HepG2 (cell line): ENCODE results near the gene ALOXE3. TPM values are rescaled to one million over a fixed set of nuclear protein-coding genes. Genes with fewer than 3 reads are reported as not detected.
A peak's percentile ranks its signal among the peaks of the same experiment; 100 is the strongest.

Source experiments
- ATAC-seq: fragments of 200-7000 bp; cut with Tn5 transposase; 3 replicates; pipeline ENCODE4 v1.9.1; 2020; ENCODE audit warnings: mild to moderate bottlenecking, moderate library complexity
- BruUV-seq: library from RNA; stranded (reverse); fragments of 400-500 nt; replicated peaks from 2 replicates; lab custom pipeline; 2021; lab: Mats Ljungman, UMichigan
- CTCF ChIA-PET: fragments of 300-600 bp; formaldehyde crosslinking; extraction: SDS; loops from one replicate; lab custom pipeline; 2021; ENCODE audit warnings: low total read pairs, inconsistent platforms, low intra/inter-chr PET ratio; lab: Yijun Ruan, JAX
- POLR2A ChIA-PET: fragments of 350-600 bp; sonication (Branson Sonifier 250); formaldehyde crosslinking; loops from one replicate; lab custom pipeline; 2020; ENCODE audit warnings: antibody characterized with exemption, inconsistent platforms; lab: Yijun Ruan, JAX
- DNase-seq: peaks from one replicate; pipeline ENCODE4 v3.0.0-alpha.2; 2015; ENCODE audit warnings: low spot score
- FAIRE-seq: peaks from 3 replicates; lab custom pipeline; 2011; peaks lifted over from hg19 to GRCh38; lab: Jason Lieb, UNC
- H2AFZ ChIP-seq: one replicate; pipeline ENCODE4 v1.6.1; 2011; ENCODE audit warnings: low read length, inconsistent platforms
- H3K27ac ChIP-seq: fragments of 300-600 bp; 3 replicates; pipeline ENCODE4 v1.8.0; 2011; ENCODE audit warnings: mixed run types, mild to moderate bottlenecking, mixed read lengths, low read length, inconsistent platforms; ENCODE audit not compliant: insufficient read depth; ENCODE audit errors: extremely low read length
- H3K27me3 ChIP-seq, 2 experiments: fragments of 200-600 bp in 1 of 2; 2 replicates in 1 of 2; 3 replicates in 1 of 2; pipeline versions ENCODE4 v1.6.0 to v1.8.0; 2011; ENCODE audit warnings: low read length in 2 of 2, mild to moderate bottlenecking in 2 of 2, moderate library complexity in 2 of 2, inconsistent platforms in 1 of 2; ENCODE audit not compliant: insufficient read depth in 2 of 2, control insufficient read depth in 1 of 2
- H3K36me3 ChIP-seq, 2 experiments: fragments of 200-600 bp in 1 of 2; replicated peaks in 1 of 2; 2 replicates in 1 of 2; 3 replicates in 1 of 2; pipeline versions ENCODE4 v1.5.1 to v1.8.0; 2011; ENCODE audit warnings: low read length in 2 of 2, inconsistent platforms in 1 of 2; ENCODE audit not compliant: insufficient read depth in 2 of 2, control insufficient read depth in 1 of 2
- H3K4me1 ChIP-seq: 2 replicates; pipeline ENCODE4 v1.5.1; 2012; ENCODE audit warnings: low read length, inconsistent platforms; ENCODE audit not compliant: insufficient read depth
- H3K4me2 ChIP-seq: 2 replicates; pipeline ENCODE4 v1.6.0; 2011; ENCODE audit warnings: low read depth, low read length, inconsistent platforms
- H3K4me3 ChIP-seq, 3 experiments: fragments of 200-600 bp in 1 of 3; sonication (generic), shearing (Covaris generic) in 1 of 3; replicated peaks in 1 of 3; 2 replicates each; pipeline ENCODE4 v1.5.1; 2011 to 2016; ENCODE audit warnings: low read length in 3 of 3, inconsistent platforms in 2 of 3, low read depth in 2 of 3, mild to moderate bottlenecking in 2 of 3, control low read depth in 1 of 3, mixed read lengths in 1 of 3; ENCODE audit not compliant: insufficient read depth in 1 of 3
- H3K79me2 ChIP-seq: one replicate; pipeline ENCODE4 v1.6.1; 2011; ENCODE audit warnings: low read length, inconsistent platforms; ENCODE audit not compliant: insufficient read depth
- H3K9ac ChIP-seq: 2 replicates; pipeline ENCODE4 v1.6.0; 2011; ENCODE audit warnings: mild to moderate bottlenecking, low read depth, low read length, inconsistent platforms; ENCODE audit not compliant: insufficient read depth
- H3K9me3 ChIP-seq: 2 replicates; pipeline ENCODE4 v1.5.1; 2012; ENCODE audit warnings: mild to moderate bottlenecking, low read length
- H4K20me1 ChIP-seq: 2 replicates; pipeline ENCODE4 v1.6.0; 2011; ENCODE audit warnings: inconsistent platforms, mild to moderate bottlenecking, low read length, moderate library complexity; ENCODE audit not compliant: insufficient read depth
- ESRRA ChIP-seq: sonication (generic); formaldehyde crosslinking; IDR thresholded peaks from 2 replicates; pipeline ENCODE4 v1.5.1; 2020; ENCODE audit warnings: mild to moderate bottlenecking, low read depth, missing genetic modification reagents
- MIER3 ChIP-seq: IDR thresholded peaks from 2 replicates; pipeline ENCODE4 v1.6.1; 2016; ENCODE audit warnings: missing compliant biosample characterization, borderline replicate concordance
- NCOR1 ChIP-seq: fragments of 200-600 bp; sonication (generic); IDR thresholded peaks from 2 replicates; pipeline ENCODE4 v1.7.0; 2017; ENCODE audit warnings: antibody characterized with exemption, low read length, borderline replicate concordance
- SOX13 ChIP-seq, 3 experiments: fragments of 450-650 bp in 1 of 3; sonication (generic) in 1 of 3; formaldehyde crosslinking in 1 of 3; IDR thresholded peaks in 2 of 3; conservative IDR thresholded peaks in 1 of 3; 2 replicates each; pipeline versions ENCODE4 v1.5.0 to v1.6.1; 2016 to 2020; ENCODE audit warnings: antibody characterized with exemption in 1 of 3, mild to moderate bottlenecking in 1 of 3, missing compliant biosample characterization in 1 of 3, missing genetic modification reagents in 1 of 3, moderate library complexity in 1 of 3
- TBX2 ChIP-seq: sonication (generic); formaldehyde crosslinking; IDR thresholded peaks from 2 replicates; pipeline ENCODE4 v1.5.0; 2020; ENCODE audit warnings: missing genetic modification reagents, mild to moderate bottlenecking, borderline replicate concordance
- ZBTB42 ChIP-seq: sonication (generic); formaldehyde crosslinking; IDR thresholded peaks from 2 replicates; pipeline ENCODE4 v1.5.0; 2020; ENCODE audit warnings: mild to moderate bottlenecking, missing genetic modification reagents
- ZBTB7B ChIP-seq: sonication (generic); formaldehyde crosslinking; IDR thresholded peaks from 2 replicates; pipeline ENCODE4 v1.4.0; 2020; ENCODE audit warnings: missing genetic modification reagents
- ZNF124 ChIP-seq: sonication (generic); formaldehyde crosslinking; IDR thresholded peaks from 2 replicates; pipeline ENCODE4 v1.4.0; 2020; ENCODE audit warnings: missing genetic modification reagents
- ZNF777 ChIP-seq: sonication (generic); formaldehyde crosslinking; IDR thresholded peaks from 2 replicates; pipeline ENCODE4 v1.4.0; 2020; ENCODE audit warnings: missing genetic modification reagents
- WGBS: methylation state at CpG from one replicate; pipeline ENCODE4 v1.1.6; 2017; ENCODE audit warnings: low lambda C conversion rate; 5-methylcytosine and 5-hydroxymethylcytosine counted together
- in situ Hi-C: cut with HindIII; loops from 2 replicates; pipeline ENCODE4 v1.10.0; 2017; ENCODE audit warnings: low pct_unique_long_range_greater_than_20kb; ENCODE audit not compliant: extremely low pct_ligation_motif_present
- intact Hi-C: fragments of 100-400 bp; cut with micrococcal nuclease; formaldehyde crosslinking; loops from one replicate; pipeline ENCODE4 v1.10.0; 2022; ENCODE audit not compliant: unreplicated experiment
- polyA plus RNA-seq, 8 experiments: library from polyadenylated mRNA; depleted of rRNA in 3 of 8; stranded (reverse) in 7 of 8; unstranded in 1 of 8; fragments of >200 nt; fragmentation: Illumina TruSeq in 4 of 8; extraction: Trizol in 4 of 8; gene quantifications; 2 replicates each; pipeline versions ENCODE4 v1.2.1 to v1.2.3, GENCODE V29; 2011 to 2016; ENCODE audit warnings: low read depth in 4 of 8, missing spikeins in 1 of 8, mixed read lengths in 1 of 8; ENCODE audit not compliant: insufficient read depth in 1 of 8
- total RNA-seq, 5 experiments: library from RNA; depleted of rRNA; stranded (reverse); fragments of >200 nt; fragmentation: Illumina TruSeq; extraction: Trizol; gene quantifications; 2 replicates each; pipeline ENCODE4 v1.2.3, GENCODE V29; 2016; ENCODE audit warnings: low read depth in 1 of 5
- TF ChIP-seq, protein P1 (sequence below): sonication (generic); formaldehyde crosslinking; IDR thresholded peaks from 2 replicates; pipeline ENCODE4 v1.5.0; 2020; ENCODE audit warnings: missing genetic modification reagents
- TF ChIP-seq, protein P2 (sequence below): sonication (generic); formaldehyde crosslinking; IDR thresholded peaks from 2 replicates; pipeline ENCODE4 v1.4.0; 2020; ENCODE audit warnings: missing genetic modification reagents
- TF ChIP-seq, protein P3 (sequence below): sonication (generic); formaldehyde crosslinking; IDR thresholded peaks from 2 replicates; pipeline ENCODE4 v1.8.0; 2022; ENCODE audit warnings: low read depth, missing genetic modification reagents
- TF ChIP-seq, protein P4 (sequence below): sonication (generic); formaldehyde crosslinking; IDR thresholded peaks from 2 replicates; pipeline ENCODE4 v1.5.0; 2020; ENCODE audit warnings: mild to moderate bottlenecking, missing genetic modification reagents, borderline replicate concordance

ALOXE3 gene
- total and polyA plus RNA-seq, 2 of the 13 experiments (the other 11 are each of a cell fraction or from before 2014, with no cell fraction given) = 0.07 TPM; not detected in 1

DNA sequence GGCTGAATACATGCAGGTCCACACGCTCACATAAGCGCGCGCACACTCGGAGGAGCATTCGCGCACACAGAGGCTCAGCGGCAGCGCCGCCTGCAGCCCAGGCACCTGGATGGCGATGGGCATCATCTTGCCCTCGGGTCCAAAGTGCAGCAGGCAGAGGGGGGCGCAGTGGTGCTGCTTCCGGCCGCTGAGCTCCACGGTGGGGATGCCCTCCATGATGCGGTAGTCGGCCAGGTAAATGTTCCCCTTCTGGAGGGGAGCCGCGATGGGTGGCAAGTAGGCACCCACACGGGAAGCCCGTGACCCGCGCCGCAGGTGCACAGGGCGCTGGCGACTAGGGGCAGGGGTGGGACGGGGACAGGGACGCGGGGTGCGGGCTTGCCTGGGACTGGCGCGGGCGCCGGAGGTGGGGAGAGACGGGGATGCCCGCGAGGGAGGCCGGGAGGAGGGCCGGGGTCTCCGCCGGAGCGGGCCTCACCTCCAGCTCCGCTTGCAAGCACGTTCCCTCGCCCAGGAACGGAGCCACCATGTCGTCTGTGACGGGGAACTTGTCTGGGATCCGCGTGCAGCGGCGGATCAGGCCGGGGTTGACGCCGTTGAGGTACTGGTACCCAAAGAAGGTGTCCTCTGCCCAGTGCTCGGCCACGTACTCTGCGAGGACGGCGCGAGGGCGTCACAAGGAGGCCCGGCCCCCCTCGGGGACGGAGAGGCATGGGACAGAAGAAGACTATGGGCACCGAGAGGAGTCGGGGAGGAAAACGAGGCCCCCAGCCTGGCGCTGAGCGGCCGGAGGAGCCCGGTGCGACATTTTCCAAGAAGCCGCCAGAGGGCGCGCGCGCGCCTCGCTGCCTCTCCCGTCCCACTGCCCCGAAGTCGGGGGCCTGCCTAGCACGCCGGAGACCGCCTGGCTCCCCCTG is 38.8 kb downstream of the ALOXE3 start:
- Histone ChIP-seq H3K79me2 (no peaks in the 10 kb centered on the region), H3K36me3 (no peaks in the 10 kb centered on the region), H3K4me2 (peak overlapping the region; percentile 94), H3K9ac (peak overlapping the region; percentile 40; the same call in 1 of the 2 replicates), H3K4me3 (peak overlapping the region; percentile 55 to 77 (median 63)), H2AFZ (peak overlapping the region; percentile 44), H3K4me1 (peaks cover 24% of the 10 kb centered on the region), H4K20me1 (no peaks in the 10 kb centered on the region), H3K27ac (no peak overlapping the region), H3K27me3 (peaks cover 9 to 49% of the 10 kb centered on the region in 2 experiments), H3K9me3 (no peaks in the 10 kb centered on the region)
- 32% methylated on average over 17 of the region's 87 CpGs for WGBS
- DNase-seq (peak; percentile 43), FAIRE-seq (no peak), ATAC-seq (peak; percentile 87)
- intact Hi-C loops = loop anchor here (5.0 kb wide), 1 partner anchor 38 kb away; the partner anchor contains the start of gene ALOXE3
- POLR2A ChIA-PET = interaction anchor here (0.7 to 1.3 kb wide), 6 partner anchors 10 to 393 kb away, joined by 3 to 7 read pairs (median 3); partner anchors contain the start of genes NAA38 and TP53
- in situ Hi-C loops = no loop called here
- BruUV-seq = no TSS peak
- CTCF ChIA-PET = interaction anchor here (1.1 to 2.0 kb wide), 2 partner anchors 14 to 19 kb away, joined by 3 to 9 read pairs; no protein-coding TSS in a partner anchor
- TF ChIP-seq NCOR1 (peak; percentile 65; the same call in 1 of the 2 replicates), MIER3 (no peak), ZNF777 (CRISPR knock-in tag) (peak; percentile 75), SOX13 (IDR thresholded peaks at IDR 0.05) (no peak), SOX13 (CRISPR knock-in tag; conservative IDR thresholded peaks at IDR 0.05 in 1 of 2, IDR thresholded peaks at IDR 0.05 in 1 of 2) (peak in 1 of 2 experiments; percentile 8; a peak in 1 of 4 replicates), ZBTB7B (CRISPR knock-in tag) (0 out of 2 replicates have a peak, but pooled peaks have one; percentile 13), ZBTB42 (no peak), ZNF124 (no peak), ESRRA (CRISPR knock-in tag) (peak; percentile 23; the same call in 1 of the 2 replicates), TBX2 (CRISPR knock-in tag) (peak; percentile 14; the same call in 1 of the 2 replicates)
- TF ChIP-seq, protein P1, sequence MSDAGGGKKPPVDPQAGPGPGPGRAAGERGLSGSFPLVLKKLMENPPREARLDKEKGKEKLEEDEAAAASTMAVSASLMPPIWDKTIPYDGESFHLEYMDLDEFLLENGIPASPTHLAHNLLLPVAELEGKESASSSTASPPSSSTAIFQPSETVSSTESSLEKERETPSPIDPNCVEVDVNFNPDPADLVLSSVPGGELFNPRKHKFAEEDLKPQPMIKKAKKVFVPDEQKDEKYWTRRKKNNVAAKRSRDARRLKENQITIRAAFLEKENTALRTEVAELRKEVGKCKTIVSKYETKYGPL = peak; percentile 30; the same call in 1 of the 2 replicates
- TF ChIP-seq, protein P2, sequence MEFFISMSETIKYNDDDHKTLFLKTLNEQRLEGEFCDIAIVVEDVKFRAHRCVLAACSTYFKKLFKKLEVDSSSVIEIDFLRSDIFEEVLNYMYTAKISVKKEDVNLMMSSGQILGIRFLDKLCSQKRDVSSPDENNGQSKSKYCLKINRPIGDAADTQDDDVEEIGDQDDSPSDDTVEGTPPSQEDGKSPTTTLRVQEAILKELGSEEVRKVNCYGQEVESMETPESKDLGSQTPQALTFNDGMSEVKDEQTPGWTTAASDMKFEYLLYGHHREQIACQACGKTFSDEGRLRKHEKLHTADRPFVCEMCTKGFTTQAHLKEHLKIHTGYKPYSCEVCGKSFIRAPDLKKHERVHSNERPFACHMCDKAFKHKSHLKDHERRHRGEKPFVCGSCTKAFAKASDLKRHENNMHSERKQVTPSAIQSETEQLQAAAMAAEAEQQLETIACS (CRISPR knock-in tag) = peak; percentile 58; the same call in 1 of the 2 replicates
- TF ChIP-seq, protein P3, sequence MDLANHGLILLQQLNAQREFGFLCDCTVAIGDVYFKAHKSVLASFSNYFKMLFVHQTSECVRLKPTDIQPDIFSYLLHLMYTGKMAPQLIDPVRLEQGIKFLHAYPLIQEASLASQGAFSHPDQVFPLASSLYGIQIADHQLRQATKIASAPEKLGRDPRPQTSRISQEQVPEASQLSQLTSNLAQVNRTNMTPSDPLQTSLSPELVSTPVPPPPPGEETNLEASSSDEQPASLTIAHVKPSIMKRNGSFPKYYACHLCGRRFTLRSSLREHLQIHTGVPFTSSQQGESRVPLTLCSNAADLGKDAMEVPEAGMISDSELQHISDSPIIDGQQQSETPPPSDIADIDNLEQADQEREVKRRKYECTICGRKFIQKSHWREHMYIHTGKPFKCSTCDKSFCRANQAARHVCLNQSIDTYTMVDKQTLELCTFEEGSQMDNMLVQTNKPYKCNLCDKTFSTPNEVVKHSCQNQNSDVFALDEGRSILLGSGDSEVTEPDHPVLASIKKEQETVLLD (CRISPR knock-in tag) = 0 out of 2 replicates have a peak, but pooled peaks have one; percentile 31
- TF ChIP-seq, protein P4, sequence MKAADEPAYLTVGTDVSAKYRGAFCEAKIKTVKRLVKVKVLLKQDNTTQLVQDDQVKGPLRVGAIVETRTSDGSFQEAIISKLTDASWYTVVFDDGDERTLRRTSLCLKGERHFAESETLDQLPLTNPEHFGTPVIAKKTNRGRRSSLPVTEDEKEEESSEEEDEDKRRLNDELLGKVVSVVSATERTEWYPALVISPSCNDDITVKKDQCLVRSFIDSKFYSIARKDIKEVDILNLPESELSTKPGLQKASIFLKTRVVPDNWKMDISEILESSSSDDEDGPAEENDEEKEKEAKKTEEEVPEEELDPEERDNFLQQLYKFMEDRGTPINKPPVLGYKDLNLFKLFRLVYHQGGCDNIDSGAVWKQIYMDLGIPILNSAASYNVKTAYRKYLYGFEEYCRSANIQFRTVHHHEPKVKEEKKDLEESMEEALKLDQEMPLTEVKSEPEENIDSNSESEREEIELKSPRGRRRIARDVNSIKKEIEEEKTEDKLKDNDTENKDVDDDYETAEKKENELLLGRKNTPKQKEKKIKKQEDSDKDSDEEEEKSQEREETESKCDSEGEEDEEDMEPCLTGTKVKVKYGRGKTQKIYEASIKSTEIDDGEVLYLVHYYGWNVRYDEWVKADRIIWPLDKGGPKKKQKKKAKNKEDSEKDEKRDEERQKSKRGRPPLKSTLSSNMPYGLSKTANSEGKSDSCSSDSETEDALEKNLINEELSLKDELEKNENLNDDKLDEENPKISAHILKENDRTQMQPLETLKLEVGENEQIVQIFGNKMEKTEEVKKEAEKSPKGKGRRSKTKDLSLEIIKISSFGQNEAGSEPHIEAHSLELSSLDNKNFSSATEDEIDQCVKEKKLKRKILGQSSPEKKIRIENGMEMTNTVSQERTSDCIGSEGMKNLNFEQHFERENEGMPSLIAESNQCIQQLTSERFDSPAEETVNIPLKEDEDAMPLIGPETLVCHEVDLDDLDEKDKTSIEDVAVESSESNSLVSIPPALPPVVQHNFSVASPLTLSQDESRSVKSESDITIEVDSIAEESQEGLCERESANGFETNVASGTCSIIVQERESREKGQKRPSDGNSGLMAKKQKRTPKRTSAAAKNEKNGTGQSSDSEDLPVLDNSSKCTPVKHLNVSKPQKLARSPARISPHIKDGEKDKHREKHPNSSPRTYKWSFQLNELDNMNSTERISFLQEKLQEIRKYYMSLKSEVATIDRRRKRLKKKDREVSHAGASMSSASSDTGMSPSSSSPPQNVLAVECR = peak; percentile 31
